Hepatocyte (in vitro differentiated cells): Measurements from ENCODE around the gene LIMA1. TPM values are rescaled to one million over a fixed set of nuclear protein-coding genes. Genes with fewer than 3 reads are reported as not detected.
"Not testable (repeated sequence)": the region's sequence is repeated elsewhere in the genome, so short reads cannot be mapped to it uniquely, and the experiment has no call there.

ENCODE experiments used
- DNase-seq: peaks from one replicate; pipeline ENCODE4 v3.0.0-alpha.2; 2016; ENCODE audit warnings: low spot score
- H2AFZ ChIP-seq: fragments of 200-600 bp; sonication (generic); 2 replicates; pipeline ENCODE4 v1.6.0; 2016; ENCODE audit warnings: antibody characterized with exemption, mild to moderate bottlenecking
- H3K27ac ChIP-seq: fragments of 200-600 bp; sonication (generic); 2 replicates; pipeline ENCODE4 v1.5.1; 2016; ENCODE audit warnings: mild to moderate bottlenecking
- H3K27me3 ChIP-seq: fragments of 200-600 bp; sonication (generic); 2 replicates; pipeline ENCODE4 v1.6.1; 2016
- H3K36me3 ChIP-seq: fragments of 200-600 bp; sonication (generic); replicated peaks from 2 replicates; pipeline ENCODE4 v1.5.1; 2016; ENCODE audit warnings: low read depth; ENCODE audit not compliant: insufficient read depth
- H3K4me1 ChIP-seq: fragments of 200-600 bp; sonication (generic); 2 replicates; pipeline ENCODE4 v1.5.1; 2016; ENCODE audit warnings: mild to moderate bottlenecking, moderate library complexity; ENCODE audit not compliant: insufficient read depth
- H3K4me2 ChIP-seq: fragments of 200-600 bp; sonication (generic); 2 replicates; pipeline ENCODE4 v1.6.0; 2016
- H3K4me3 ChIP-seq: fragments of 200-600 bp; sonication (generic); 2 replicates; pipeline ENCODE4 v1.5.1; 2016; ENCODE audit warnings: mild to moderate bottlenecking
- H3K79me2 ChIP-seq: fragments of 200-600 bp; sonication (generic); 2 replicates; pipeline ENCODE4 v1.6.0; 2017; ENCODE audit warnings: mild to moderate bottlenecking
- H3K9me2 ChIP-seq: fragments of 200-600 bp; sonication (generic); replicated peaks from 2 replicates; pipeline ENCODE4 v1.6.0; 2017; ENCODE audit warnings: mild to moderate bottlenecking; ENCODE audit not compliant: insufficient read depth
- H3K9me3 ChIP-seq: fragments of 200-600 bp; sonication (generic); 2 replicates; pipeline ENCODE4 v1.5.1; 2016; ENCODE audit warnings: low read depth, mild to moderate bottlenecking
- H4K20me1 ChIP-seq: fragments of 200-600 bp; sonication (generic); 2 replicates; pipeline ENCODE4 v1.6.0; 2016; ENCODE audit warnings: mild to moderate bottlenecking; ENCODE audit not compliant: insufficient read depth, poor library complexity, severe bottlenecking
- CTCF ChIP-seq: fragments of 200-600 bp; sonication (generic); IDR thresholded peaks from 2 replicates; pipeline ENCODE4 v1.5.1; 2016; ENCODE audit warnings: antibody characterized with exemption, mild to moderate bottlenecking; ENCODE audit not compliant: poor library complexity
- EZH2 ChIP-seq: fragments of 200-600 bp; sonication (generic); IDR thresholded peaks from 2 replicates; pipeline ENCODE4 v1.6.1; 2016; ENCODE audit warnings: antibody characterized with exemption, mild to moderate bottlenecking, borderline replicate concordance
- EZH2phosphoT487 ChIP-seq: fragments of 200-600 bp; sonication (generic); IDR thresholded peaks from one replicate; pipeline ENCODE4 v1.6.1; 2018; ENCODE audit warnings: antibody characterized with exemption, mild to moderate bottlenecking, low read depth, moderate library complexity; ENCODE audit not compliant: unreplicated experiment, severe bottlenecking
- WGBS: methylation state at CpG from one replicate; pipeline ENCODE4 v1.1.6; 2016; ENCODE audit warnings: low lambda C conversion rate; ENCODE audit errors: missing lambda C conversion rate; 5-methylcytosine and 5-hydroxymethylcytosine counted together
- polyA plus RNA-seq: library from polyadenylated mRNA; unstranded; fragments of >200 nt; fragmentation: Nextera tagmentation; extraction: Ambion mirVana; gene quantifications from 2 replicates; pipeline ENCODE4 v1.2.1, GENCODE V29; 2016
- total RNA-seq: library from RNA; depleted of rRNA; stranded (reverse); fragments of >200 nt; gene quantifications from 2 replicates; pipeline ENCODE4 v1.2.3, GENCODE V29; 2014

The LIMA1 gene
- total and polyA plus RNA-seq, 2 experiments from 2014 or later: 54.8 to 84.4 TPM

- DNase-seq: no peak
- Histone ChIP-seq H3K4me1 (peaks cover 17% of the 10 kb centered on the region), H3K9me2 (no peaks in the 10 kb centered on the region), H3K27me3 (no peaks in the 10 kb centered on the region), H3K27ac (peak overlapping the region; percentile 21), H3K4me3 (no peak overlapping the region), H3K36me3 (no peaks in the 10 kb centered on the region), H4K20me1 (no peaks in the 10 kb centered on the region), H2AFZ (no peak overlapping the region), H3K79me2 (peaks cover 33% of the 10 kb centered on the region), H3K4me2 (no peak overlapping the region), H3K9me3 (no peaks in the 10 kb centered on the region)
- TF ChIP-seq CTCF (no peak), EZH2phosphoT487 (no peak), EZH2 (no peak)
- WGBS: 89% methylated on average over 4 of the region's 4 CpGs
These were observed 34.9 kb downstream of the LIMA1 start for GRCh38 chr12:50248411-50248810.

GRCh38 chr12:50247665-50248064 is 35.7 kb downstream of the LIMA1 start:
- not testable (repeated sequence) for H3K4me2 ChIP-seq, H3K9me3 ChIP-seq, H2AFZ ChIP-seq, H4K20me1 ChIP-seq, H3K4me3 ChIP-seq, H3K27me3 ChIP-seq, DNase-seq, H3K9me2 ChIP-seq, H3K36me3 ChIP-seq
- Histone ChIP-seq H3K4me1 (peaks cover 13% of the 10 kb centered on the region), H3K27ac (peak overlapping the region; percentile 64), H3K79me2 (peaks cover 33% of the 10 kb centered on the region)
- 82% methylated on average over 9 of the region's 9 CpGs for WGBS

- no peak overlapping the region for H2AFZ ChIP-seq
- H3K4me1 ChIP-seq: peaks cover 17% of the 10 kb centered on the region
- no peaks in the 10 kb centered on the region for H4K20me1 ChIP-seq
- H3K27ac ChIP-seq: peak overlapping the region; percentile 72
- no peaks in the 10 kb centered on the region for H3K36me3 ChIP-seq
- no peaks in the 10 kb centered on the region for H3K9me2 ChIP-seq
- 47% methylated on average over 3 of the region's 3 CpGs for WGBS
- H3K4me2 ChIP-seq: no peak overlapping the region
- H3K79me2 ChIP-seq: peaks cover 33% of the 10 kb centered on the region
- no peaks in the 10 kb centered on the region for H3K9me3 ChIP-seq
- H3K27me3 ChIP-seq: no peaks in the 10 kb centered on the region
- TF ChIP-seq EZH2 (no peak), CTCF (no peak), EZH2phosphoT487 (no peak)
- peak; percentile 65 for DNase-seq
- H3K4me3 ChIP-seq: no peak overlapping the region
These were observed 36.3 kb downstream of the LIMA1 start for GRCh38 chr12:50246873-50247612.

- TF ChIP-seq EZH2phosphoT487: no peak
- TF ChIP-seq CTCF: no peak
- TF ChIP-seq EZH2: no peak
- Histone ChIP-seq H3K36me3 (no peaks in the 10 kb centered on the region), H2AFZ (no peak overlapping the region), H3K9me3 (no peaks in the 10 kb centered on the region), H3K4me3 (no peak overlapping the region), H3K27me3 (no peaks in the 10 kb centered on the region), H3K9me2 (no peaks in the 10 kb centered on the region), H3K27ac (peak overlapping the region; percentile 72), H4K20me1 (no peaks in the 10 kb centered on the region), H3K79me2 (peaks cover 33% of the 10 kb centered on the region), H3K4me2 (no peak overlapping the region), H3K4me1 (peaks cover 13% of the 10 kb centered on the region)
- no peak for DNase-seq
- 79% methylated on average over 7 of the region's 7 CpGs for WGBS
These were observed 37.0 kb downstream of the LIMA1 start for GRCh38 chr12:50246197-50246865.
